Measurements from ENCODE around the gene DNASE1L3. TPM values are rescaled to one million over a fixed set of nuclear protein-coding genes. Genes with fewer than 3 reads are reported as not detected.

DNASE1L3 gene
- total and polyA plus RNA-seq, 2 donors (not counting 3 experiments of a cell fraction or from before 2014, with no cell fraction given), result 0.95 to 1.3 TPM

DNA sequence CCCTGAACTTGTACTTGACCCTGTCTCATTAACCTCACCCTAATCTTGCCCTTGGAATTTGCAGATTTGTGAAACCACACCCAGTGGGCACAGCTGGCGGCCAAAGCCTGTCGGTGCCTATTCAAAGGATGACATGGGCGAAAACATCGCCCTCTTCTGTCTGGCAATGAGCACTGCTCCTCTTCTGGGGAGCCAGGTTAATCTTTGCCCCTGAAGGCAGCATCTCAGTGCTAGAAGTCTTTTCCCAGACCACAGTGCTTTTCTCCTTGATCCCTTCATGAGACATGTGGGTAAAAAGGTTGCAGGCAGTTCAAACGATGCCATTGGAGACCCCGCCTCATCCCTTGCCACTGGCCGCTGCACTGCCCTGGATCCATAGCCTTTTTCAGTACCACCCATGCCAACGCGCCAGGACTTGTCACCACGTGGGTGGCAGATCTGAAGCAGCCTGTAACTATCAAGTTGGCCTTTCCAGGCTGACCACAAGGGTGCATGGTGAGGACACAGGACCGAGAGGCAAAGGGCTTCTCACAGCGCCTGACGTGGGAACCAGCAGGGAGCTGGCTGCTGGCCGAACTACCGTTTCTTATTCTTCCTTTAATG lies 6.5 kb upstream of the DNASE1L3 start:
- H3K4me3 ChIP-seq (replicated peaks in 1 of 3; ENCODE audit: insufficient read depth in 1 of 3, low read depth in 1 of 3, low read length in 3 of 3), result no peak overlapping the region
- FAIRE-seq (peak; percentile 92), DNase-seq (ENCODE audit: low read depth, low spot score) (peak; percentile 77)
- H3K9me1 ChIP-seq (replicated peaks; ENCODE audit: control insufficient read depth, extremely low read depth, insufficient read depth, low read length), result no peaks in the 10 kb centered on the region
- H3K9me3 ChIP-seq (replicated peaks; ENCODE audit: control insufficient read depth, insufficient read depth, low read length), result no peaks in the 10 kb centered on the region
- no peaks in the 10 kb centered on the region for H3K36me3 ChIP-seq (ENCODE audit: control insufficient read depth in 2 of 2, extremely low read depth in 1 of 2, insufficient read depth in 2 of 2, low read length in 2 of 2)
- peak overlapping the region; percentile 61 for H2AFZ ChIP-seq (ENCODE audit: low read depth, low read length)
- BruUV-seq (replicated peaks), result no TSS peak
- no peak overlapping the region for H3K27ac ChIP-seq (ENCODE audit: insufficient read depth, low read depth, low read length)
- H4K20me1 ChIP-seq (replicated peaks; ENCODE audit: control insufficient read depth, extremely low read depth, insufficient read depth, low read length), result no peaks in the 10 kb centered on the region
- TF ChIP-seq, protein P1, sequence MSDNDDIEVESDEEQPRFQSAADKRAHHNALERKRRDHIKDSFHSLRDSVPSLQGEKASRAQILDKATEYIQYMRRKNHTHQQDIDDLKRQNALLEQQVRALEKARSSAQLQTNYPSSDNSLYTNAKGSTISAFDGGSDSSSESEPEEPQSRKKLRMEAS (IDR thresholded peaks at IDR 0.05; ENCODE audit: insufficient read depth, insufficient read length), result peak; percentile 60
- TF ChIP-seq, protein P2, sequence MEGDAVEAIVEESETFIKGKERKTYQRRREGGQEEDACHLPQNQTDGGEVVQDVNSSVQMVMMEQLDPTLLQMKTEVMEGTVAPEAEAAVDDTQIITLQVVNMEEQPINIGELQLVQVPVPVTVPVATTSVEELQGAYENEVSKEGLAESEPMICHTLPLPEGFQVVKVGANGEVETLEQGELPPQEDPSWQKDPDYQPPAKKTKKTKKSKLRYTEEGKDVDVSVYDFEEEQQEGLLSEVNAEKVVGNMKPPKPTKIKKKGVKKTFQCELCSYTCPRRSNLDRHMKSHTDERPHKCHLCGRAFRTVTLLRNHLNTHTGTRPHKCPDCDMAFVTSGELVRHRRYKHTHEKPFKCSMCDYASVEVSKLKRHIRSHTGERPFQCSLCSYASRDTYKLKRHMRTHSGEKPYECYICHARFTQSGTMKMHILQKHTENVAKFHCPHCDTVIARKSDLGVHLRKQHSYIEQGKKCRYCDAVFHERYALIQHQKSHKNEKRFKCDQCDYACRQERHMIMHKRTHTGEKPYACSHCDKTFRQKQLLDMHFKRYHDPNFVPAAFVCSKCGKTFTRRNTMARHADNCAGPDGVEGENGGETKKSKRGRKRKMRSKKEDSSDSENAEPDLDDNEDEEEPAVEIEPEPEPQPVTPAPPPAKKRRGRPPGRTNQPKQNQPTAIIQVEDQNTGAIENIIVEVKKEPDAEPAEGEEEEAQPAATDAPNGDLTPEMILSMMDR (IDR thresholded peaks at IDR 0.05; ENCODE audit: extremely low read depth in 1 of 2, insufficient read depth in 1 of 2, low read depth in 1 of 2, low read length in 2 of 2), result peak; percentile 81 to 86
- TF ChIP-seq JUN (IDR thresholded peaks at IDR 0.05; ENCODE audit: borderline replicate concordance, insufficient read depth, insufficient read length, low read depth), result no peak
- TF ChIP-seq GATA2 (IDR thresholded peaks at IDR 0.05; ENCODE audit: insufficient read depth, insufficient read length, low read depth, low read length), result no peak
- TF ChIP-seq POLR2A (IDR thresholded peaks at IDR 0.05; ENCODE audit: low read depth, low read length), result no peak
- no peak for TF ChIP-seq FOS (IDR thresholded peaks at IDR 0.05; ENCODE audit: borderline replicate concordance, insufficient read depth, low read length)
- no peaks in the 10 kb centered on the region for H3K4me1 ChIP-seq (ENCODE audit: control insufficient read depth, extremely low read depth, insufficient read depth, low read length)
- ChIA-PET CTCF (interaction anchor here (0.6 to 4.5 kb wide), 26 partner anchors 8 to 255 kb away, joined by 3 to 294 read pairs (median 8); partner anchors contain the start of genes ABHD6, HTD2 and RPP14), POLR2A (no interaction called here)
- no peak overlapping the region for H3K9ac ChIP-seq (replicated peaks; ENCODE audit: extremely low read depth, insufficient read depth, low read length)
- H3K79me2 ChIP-seq (ENCODE audit: control insufficient read depth, insufficient read depth, low read length), result no peaks in the 10 kb centered on the region
- intact Hi-C loops (cut with micrococcal nuclease) (loop anchor here (1.0 to 2.0 kb wide), 4 partner anchors 19 to 83 kb away; no protein-coding TSS in a partner anchor), dilution Hi-C loops (cut with MboI; ENCODE audit: extremely low pct_ligation_motif_present, low sequenced_read_pairs) (no loop called here)
- no peak overlapping the region for H3K4me2 ChIP-seq (ENCODE audit: insufficient read depth, low read length)
- H3K27me3 ChIP-seq (ENCODE audit: control insufficient read depth in 2 of 2, insufficient read depth in 2 of 2, low read length in 2 of 2), result no peaks in the 10 kb centered on the region

Measured in endothelial cell of umbilical vein (primary cell).